GM21381 (cell line): Measurements from ENCODE around the gene TUBG2.

Source experiments
- ATAC-seq: cut with Tn5 transposase; IDR thresholded peaks from one replicate; pipeline ENCODE4 v1.9.1; 2021; ENCODE audit warnings: mild to moderate bottlenecking, moderate library complexity; ENCODE audit not compliant: unreplicated experiment

The TUBG2 gene

GRCh38 chr17:42695500-42695899 is 36.4 kb downstream of the TUBG2 start:
- ATAC-seq, result no peak

GRCh38 chr17:42697108-42697811 is 38.2 kb downstream of the TUBG2 start:
- ATAC-seq, result no peak

GRCh38 chr17:42698736-42699414 is 39.8 kb downstream of the TUBG2 start:
- ATAC-seq, result no peak

- ATAC-seq, result no peak
Observed at GRCh38 chr17:42699415-42699740, 40.3 kb downstream of the TUBG2 start.

- no peak for ATAC-seq
Observed at GRCh38 chr17:42700586-42701289, 41.7 kb downstream of the TUBG2 start.

- ATAC-seq, result no peak
Observed at GRCh38 chr17:42702446-42702845, 43.4 kb downstream of the TUBG2 start.

- ATAC-seq, result peak; percentile 18
Observed at GRCh38 chr17:42704490-42704836, 45.4 kb downstream of the TUBG2 start.

GRCh38 chr17:42704837-42705494 is 45.9 kb downstream of the TUBG2 start:
- ATAC-seq, result peak; percentile 66

- no peak for ATAC-seq
Observed at GRCh38 chr17:42706732-42707131, 47.6 kb downstream of the TUBG2 start.

GRCh38 chr17:42708588-42708987 is 49.5 kb downstream of the TUBG2 start:
- ATAC-seq, result no peak

- no peak for ATAC-seq
Observed at GRCh38 chr17:42709561-42709960, 50.5 kb downstream of the TUBG2 start.
